WTC11 (cell line): Measurements from ENCODE around the gene RNU1-3.
"Not testable (repeated sequence)": the region's sequence is repeated elsewhere in the genome, so short reads cannot be mapped to it uniquely, and the experiment has no call there.

Source experiments
- CREB1 ChIP-seq: sonication (generic); formaldehyde crosslinking; IDR thresholded peaks from 2 replicates; pipeline ENCODE4 v1.8.0; 2023; ENCODE audit warnings: mild to moderate bottlenecking, missing genetic modification reagents
- TF ChIP-seq, protein P1 (sequence below): sonication (generic); formaldehyde crosslinking; IDR thresholded peaks from 2 replicates; pipeline ENCODE4 v1.8.1; 2023; ENCODE audit warnings: mild to moderate bottlenecking, missing genetic modification reagents, moderate library complexity
- TF ChIP-seq, protein P2 (sequence below): sonication (generic); formaldehyde crosslinking; IDR thresholded peaks from 2 replicates; pipeline ENCODE4 v1.8.0; 2022; ENCODE audit warnings: mild to moderate bottlenecking, missing genetic modification reagents

DNA sequence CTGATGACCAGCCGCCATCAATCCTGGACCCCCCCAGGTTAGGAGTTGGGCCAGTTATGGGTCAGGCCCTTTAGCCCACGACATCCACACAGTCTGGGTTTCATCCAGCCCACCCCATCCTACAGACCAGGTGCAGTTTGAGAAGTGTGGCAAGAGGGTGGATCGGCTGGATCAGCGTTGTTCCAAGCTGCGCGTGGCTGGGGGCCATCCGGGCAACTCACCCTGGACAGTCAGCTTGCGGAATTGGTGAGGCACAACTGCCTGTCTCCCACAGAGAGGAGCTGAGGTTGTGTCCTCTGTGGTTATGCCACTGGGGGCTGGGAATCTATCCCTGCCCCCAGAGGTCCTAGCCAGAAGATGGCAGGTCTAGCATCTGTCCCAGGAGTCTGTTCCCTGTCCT lies 18.0 kb downstream of the RNU1-3 start:
- TF ChIP-seq CREB1 = not testable (repeated sequence)
- TF ChIP-seq, protein P1, sequence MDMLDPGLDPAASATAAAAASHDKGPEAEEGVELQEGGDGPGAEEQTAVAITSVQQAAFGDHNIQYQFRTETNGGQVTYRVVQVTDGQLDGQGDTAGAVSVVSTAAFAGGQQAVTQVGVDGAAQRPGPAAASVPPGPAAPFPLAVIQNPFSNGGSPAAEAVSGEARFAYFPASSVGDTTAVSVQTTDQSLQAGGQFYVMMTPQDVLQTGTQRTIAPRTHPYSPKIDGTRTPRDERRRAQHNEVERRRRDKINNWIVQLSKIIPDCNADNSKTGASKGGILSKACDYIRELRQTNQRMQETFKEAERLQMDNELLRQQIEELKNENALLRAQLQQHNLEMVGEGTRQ = not testable (repeated sequence)
- TF ChIP-seq, protein P2, sequence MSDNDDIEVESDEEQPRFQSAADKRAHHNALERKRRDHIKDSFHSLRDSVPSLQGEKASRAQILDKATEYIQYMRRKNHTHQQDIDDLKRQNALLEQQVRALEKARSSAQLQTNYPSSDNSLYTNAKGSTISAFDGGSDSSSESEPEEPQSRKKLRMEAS = not testable (repeated sequence)
